Measurements from ENCODE around the gene BAHCC1.
"Not testable (repeated sequence)": the region's sequence is repeated elsewhere in the genome, so short reads cannot be mapped to it uniquely, and the experiment has no call there.

Gene BAHCC1

DNA sequence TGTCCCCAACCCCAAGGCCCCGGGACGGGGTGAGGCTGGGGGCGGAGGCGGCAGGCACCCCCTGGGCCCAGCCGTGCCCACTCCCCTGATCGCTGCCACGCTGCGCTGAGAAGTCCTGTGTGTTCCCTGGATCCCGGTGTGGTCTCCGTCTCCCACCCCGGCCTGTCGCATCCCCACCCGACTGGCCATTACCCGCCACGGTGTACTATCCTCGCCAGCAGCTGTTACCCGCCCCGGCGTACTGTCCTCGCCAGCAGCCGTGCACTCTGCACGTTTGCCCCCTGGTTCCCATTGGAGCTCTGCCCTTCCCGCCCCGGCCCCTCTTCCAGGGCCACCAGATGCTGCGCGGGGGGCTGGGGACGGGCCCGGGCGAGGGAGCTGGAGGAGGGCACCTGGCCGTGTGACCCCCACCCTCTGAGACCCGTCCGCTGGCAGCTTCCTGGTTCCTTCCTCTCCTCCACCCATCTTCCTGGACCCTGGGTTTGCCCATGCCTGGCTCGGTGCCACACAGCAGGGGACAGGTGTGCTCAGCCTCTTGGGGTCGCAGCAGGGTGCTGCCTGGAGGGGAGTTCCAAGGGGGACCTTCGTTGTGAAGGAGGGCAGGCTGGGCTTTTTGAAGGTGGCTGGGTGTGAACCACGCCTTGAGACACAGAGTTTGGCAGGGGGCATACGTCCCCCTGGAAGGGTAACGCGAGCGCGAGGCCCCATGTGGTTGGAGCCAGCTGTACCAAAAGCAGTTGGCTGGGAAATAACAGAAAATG is 19.7 kb downstream of the BAHCC1 start:
- DNase-seq = no peak

DNA sequence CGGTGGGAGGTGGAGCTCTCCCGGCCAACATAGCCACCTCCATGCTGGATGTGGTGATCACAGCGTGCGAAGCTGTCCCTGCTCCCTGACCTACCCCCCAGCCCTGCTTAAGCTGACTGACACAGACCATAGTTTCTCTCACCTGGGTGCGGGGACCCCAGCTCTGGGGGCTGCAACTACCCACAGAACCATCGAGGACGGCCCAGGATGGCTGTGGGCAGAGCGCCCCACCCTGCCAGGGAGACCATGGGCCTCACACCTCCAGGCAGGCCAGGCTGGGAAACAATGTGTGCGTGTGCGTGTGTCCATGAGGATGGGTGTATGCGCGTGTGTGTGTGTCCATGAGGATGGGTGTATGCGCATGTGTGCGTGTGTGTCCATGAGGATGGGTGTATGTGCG is 20.4 kb downstream of the BAHCC1 start:
- DNase-seq = no peak

DNA sequence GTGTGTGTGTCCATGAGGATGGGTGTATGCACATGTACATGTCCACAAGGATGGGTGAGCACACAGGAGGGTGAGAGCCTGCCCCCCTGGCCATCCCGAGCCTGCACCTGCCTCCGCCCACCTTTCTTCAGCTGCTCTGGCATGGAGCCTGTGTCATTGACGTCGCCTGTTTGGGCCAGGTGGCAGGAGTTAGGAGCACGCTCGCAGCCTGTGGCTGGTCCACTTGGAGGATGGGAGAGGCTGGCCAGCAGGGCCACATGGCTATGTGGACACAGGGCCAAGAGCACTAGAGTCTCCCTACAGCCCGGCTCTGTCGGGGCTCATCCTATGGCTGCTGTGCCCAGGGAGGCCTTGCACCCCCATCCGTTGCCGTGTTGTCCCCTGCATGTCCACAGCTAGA is 21.4 kb downstream of the BAHCC1 start:
- DNase-seq = no peak

DNA sequence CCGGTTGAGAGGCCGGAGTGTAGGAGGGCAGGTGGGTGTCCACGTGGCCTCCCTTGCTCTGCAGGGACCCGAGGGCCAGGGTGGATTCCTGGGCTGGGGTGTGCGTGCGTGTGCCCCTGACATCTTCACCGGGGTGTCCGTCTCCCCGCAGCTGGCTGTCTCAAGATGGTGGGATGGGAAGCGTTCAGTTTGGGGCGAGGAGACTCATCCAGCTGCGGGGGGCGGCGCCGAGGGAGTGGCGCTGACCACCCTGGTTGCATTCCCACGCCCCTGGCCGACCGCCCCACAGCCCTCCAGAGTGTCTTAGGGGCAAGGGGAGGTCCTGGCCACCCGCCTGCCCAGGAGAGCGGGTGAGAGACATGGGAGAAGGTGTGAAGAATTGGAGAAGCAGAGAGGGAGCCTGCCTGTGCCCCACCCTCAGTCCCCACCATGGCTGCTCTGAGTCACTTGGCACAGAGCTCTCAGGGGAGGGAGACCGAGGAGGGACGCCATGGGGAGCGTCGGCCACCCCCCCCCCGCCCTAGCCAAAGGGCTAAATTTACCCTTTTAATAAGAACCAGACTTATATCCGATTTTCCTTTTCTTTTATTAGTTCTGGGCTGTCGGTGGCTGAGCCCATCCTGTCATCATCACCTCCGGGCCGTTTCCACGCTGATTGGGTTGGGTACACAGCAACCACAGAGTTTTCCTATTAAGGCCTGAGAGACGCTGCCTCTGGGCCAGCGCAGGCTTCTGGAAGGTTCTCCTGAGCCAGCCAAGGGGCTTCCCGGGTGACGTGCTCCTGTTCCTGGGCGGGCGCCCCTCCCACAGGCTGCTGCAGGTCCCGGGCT is 22.0 kb downstream of the BAHCC1 start:
- DNase-seq = no peak

DNA sequence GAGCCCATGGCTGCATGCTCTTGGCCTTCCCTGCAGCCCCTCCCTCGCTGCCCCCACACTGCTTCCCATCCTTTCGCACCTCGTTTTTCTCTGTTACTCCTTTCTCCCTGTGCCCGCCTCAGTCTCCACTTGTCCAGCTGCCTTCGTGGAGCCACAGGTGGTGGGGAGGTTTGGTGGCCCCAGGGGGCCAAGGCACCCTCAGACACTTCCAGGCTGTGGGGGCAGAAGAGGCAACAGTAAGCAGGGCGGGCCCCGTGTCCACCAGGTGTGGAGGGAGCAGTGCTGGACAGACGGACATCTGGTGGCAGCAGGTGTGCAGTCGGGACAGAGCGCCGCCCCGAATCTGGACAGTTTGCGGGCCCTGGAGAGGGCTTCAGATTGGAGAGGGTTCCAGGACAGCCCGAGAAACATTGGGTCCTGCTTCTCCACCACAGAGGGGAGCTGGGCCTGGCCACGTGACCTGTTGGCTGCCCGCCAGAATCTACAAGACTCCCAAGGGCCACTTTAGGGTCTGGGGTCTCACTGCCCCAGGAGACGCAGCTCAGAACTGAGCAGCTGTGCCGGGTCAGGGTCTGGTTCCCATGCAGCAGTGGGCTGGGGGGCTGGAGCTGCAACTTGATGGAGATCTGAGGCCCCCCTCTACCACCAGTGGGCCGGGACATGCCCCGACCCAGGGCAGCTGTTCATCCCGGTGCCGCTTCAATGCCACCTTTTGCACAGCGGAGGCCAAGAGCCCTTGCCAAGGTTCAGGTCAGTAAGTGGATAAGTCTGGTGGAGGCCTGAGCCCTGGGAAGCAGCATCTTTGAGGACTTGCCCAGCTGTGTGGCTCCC is 22.8 kb downstream of the BAHCC1 start:
- DNase-seq = no peak

DNA sequence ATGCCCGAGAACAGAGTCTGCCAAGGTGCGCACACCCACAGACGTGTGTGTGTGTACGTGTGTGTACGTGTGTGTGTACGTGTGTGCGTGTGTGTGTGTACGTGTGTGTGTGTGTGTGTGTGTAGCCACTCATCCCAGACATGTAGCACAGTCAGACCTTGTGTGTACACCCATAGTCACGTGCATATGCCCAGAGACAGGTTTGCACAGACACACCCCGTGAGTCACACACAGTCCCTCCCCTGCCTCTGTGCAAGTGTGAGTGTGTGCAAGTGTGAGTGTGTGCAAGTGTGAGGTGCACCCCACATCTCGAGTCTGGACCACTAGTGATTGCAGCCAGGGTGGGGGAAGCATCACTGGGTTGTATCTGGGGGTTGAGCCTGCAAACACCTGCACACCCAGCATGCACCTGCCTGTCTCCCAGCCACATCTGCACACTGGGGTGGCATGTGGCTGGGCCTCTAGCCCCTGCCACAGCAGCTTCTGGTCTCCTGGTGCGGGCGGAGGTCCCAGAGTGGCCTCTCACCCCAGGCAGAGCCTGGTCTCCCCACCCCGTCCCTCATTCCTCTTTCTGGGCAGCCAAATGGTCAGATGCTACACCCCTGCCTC is 23.6 kb downstream of the BAHCC1 start:
- DNase-seq = no peak

DNA sequence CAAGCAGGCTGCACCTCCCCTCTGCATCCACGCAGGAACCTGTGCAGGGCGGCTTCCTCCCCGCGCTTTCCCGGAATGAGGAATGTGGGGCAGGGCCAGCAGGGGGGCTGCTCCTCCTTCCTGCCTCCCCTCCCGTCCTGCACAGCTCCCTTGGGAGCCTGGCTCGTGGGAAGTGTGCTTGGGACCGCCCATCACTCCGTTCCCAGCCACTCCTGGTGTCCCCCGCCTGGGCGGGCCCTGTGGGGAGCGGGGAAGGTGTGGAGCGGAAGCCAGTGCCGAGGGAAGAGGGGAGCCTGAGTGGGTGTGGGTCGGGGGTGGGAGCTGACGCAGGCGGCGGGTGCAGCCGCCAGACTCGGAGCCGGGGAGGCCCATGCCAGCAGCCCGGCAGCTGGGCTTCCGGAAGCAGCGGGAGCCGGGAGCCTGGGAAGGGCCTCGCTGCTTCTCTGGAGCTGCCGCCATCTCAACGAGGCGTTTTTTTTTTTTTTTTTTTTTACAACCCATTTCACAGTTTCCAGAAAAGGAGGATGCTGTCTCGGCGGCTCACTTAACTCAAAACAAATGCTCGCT is 24.1 kb downstream of the BAHCC1 start:
- DNase-seq = no peak

DNA sequence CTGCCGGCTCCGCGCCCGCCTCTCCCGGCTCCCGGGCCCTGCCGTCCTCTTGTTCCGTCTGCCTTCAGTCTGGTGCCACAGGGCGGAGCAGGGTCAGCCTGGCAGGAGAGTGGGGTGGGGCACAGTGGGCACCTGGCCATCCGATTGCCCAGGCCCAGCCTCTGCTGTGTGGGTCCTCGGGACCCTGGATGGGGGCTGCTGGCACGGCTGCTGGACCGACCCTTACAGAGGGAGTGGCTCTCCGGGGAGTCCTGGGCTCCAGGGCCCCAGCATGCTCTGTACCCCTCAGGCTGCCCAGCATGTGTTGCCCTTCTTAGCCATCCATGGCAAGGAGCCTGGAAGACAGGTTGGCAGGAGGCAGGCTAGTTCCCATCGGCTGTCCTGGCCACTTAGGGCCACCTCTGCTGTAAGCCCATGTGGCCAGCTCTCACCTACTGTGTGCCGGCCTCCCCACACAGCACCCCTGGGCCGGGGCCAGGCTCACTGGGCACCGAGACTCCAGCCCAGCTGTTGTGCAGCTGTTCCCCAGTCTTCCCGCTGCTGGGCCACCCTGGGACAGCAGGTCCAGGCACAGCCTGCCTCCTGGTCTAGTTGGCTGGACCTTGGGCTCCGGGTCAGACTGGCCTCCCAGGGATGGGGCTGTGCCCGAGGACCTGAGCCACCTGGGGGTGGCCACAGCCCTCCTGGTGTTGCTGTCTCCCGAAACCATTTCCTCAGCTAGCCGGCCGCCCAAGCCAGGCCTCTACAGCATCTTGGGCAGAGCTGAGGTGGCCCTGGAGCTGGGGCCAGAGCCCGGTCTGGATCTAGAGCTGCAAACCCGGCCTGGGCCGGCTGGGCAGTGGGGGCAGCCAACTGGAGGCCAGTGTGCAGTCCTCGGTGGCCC is 24.9 kb downstream of the BAHCC1 start:
- no peak for DNase-seq

DNA sequence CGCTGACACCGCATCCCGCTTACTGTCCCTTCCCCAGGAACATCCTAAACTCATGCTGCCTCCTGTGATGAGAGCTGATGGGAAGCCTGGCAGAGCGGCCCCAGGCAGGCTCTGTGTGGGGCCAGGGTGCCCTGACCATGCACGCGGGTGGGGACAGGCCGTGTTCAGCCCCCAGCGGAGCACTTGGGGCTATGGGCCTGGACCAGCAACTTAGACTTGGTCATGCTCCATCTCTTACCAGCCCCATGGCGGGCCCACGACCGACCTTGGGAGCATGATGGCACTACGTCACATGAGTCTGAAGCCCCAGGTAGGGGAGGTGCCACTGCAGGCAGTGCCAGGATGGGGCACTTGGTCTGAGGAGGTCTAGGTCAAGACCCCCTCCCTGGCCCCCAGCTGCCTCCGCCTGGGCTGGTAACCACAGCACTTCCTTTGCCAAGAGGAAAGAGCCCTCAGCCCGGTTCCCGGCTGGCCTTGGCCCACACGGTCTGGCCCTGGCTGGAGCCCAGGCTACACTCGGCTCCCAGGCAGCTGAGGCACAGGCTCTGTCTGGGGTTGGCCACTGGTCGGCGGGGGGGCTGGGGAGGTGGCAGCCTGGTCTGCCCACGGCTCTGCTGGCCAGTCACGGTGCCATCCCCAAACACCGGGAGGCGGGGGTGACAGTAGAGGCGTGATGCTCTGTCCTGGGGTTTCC is 25.7 kb downstream of the BAHCC1 start:
- no peak for DNase-seq

DNA sequence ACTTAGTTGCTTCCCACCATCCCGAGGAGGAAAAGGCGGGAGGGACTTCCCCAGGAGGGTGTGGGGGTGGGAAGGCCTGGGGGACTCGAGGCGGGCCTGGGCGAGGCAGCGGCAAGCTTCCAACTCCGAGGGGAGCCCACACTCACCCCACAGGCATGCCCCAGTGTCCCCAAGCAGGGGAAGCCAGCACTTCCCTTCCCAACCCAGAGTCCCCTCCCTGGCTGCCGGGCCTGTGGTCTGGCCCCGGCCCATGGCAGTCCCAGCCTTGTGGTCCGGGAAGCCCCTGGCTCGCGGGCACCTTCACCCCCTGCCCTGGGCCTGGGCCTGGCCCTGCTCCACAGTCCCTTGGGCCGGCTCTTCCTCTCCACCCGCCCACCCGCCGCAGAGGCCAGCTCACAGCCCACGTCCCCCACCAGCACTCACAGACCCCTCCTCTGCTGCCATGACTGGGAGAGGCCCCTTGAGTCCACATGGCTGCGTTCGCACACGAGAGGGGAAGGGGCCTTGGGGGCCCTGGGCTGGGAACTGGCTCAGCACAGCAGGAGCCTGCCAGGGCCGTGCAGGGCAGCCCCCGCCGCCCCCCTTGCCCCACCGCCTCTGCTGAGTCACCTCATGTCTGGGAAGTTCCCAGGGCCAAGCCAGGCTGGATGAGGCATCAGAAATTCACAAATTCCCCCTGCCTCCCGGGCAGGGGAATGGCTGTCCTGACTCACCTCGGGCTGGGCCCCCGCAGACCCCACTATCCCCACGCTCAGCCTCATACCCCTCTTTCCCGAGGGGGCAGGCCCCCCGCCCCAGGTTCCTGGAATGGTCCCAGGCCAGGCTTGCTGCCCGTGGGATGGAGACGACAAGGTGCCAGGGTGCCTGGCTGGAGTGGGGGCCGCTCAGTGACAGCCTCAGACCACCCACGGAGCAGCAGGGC is 27.8 kb downstream of the BAHCC1 start:
- DNase-seq = no peak

DNA sequence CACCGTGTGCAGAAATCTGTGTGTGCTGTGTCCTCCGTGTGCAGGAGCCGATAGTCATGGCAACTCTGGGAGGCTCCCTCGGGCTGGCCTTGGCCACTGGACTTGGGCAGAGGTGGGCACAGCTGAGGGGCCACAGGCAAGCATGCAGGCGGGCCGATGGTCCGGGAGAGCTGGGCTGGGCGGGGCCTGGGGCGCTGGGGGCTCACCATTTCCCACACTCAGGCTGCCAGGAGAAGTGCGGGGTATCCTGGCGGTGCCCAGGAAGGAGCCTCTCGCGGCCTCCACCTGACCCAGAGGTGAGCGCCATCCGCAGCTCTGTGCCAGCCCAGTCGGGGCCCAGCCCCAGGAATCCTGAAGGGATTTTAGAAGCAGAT is 28.4 kb downstream of the BAHCC1 start:
- no peak for DNase-seq

DNA sequence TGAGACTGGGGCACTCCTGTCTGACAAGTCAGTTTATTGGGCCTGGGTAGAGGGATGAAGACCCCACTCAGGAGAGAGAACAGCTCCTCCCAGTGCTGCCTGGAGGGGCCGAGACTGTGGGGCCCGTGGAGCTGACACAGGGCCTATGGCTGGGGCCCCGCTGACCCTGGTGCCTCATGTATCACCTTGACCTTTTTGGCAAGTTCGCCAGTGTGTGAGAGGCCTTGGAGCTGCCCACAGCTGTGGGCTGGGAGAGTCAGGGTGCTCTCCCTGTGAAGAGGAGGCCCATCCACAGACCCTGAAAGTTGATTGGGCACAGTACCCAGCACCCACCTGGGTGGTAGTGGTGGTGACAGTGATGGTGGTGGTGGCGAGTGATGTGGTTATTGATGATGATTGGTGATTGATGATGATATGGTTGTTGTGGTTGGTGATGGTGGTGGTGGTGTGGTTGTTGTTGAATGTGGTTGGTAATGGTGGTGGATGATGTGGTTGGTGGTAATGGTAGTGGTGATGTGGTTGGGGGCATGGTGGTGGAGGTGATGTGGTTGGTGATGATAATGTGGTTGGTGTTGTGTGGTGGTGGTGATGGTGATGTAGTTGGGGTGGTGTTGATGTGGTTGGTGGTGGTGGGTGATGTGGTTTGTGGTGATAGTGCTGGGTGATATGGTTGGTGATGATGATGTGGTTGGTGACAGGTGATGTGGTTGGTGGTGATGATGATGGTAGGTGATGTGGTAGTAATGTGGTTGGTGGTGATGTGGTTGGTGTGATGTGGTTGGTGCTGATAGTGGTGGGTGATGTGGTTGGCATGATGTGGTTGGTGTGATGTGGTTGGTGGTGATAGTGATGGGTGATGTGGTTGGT is 29.1 kb downstream of the BAHCC1 start:
- DNase-seq = no peak

DNA sequence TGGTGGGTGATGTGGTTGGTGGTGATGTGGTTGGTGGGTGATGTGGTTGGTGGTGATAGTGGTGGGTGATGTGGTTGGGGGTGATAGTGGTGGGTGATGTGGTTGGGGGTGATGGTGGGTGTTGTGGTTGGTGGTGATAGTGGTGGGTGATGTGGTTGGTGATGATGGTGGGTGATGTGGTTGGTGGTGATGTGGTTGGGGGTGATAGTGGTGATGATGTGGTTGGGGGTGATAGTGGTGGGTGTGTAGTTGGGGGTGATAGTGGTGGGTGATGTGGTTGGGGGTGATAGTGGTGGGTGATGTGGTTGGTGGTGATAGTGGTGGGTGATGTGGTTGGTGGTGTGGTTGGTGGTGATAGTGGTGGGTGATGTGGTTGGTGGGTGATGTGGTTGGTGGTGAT is 29.8 kb downstream of the BAHCC1 start:
- DNase-seq = not testable (repeated sequence)

DNA sequence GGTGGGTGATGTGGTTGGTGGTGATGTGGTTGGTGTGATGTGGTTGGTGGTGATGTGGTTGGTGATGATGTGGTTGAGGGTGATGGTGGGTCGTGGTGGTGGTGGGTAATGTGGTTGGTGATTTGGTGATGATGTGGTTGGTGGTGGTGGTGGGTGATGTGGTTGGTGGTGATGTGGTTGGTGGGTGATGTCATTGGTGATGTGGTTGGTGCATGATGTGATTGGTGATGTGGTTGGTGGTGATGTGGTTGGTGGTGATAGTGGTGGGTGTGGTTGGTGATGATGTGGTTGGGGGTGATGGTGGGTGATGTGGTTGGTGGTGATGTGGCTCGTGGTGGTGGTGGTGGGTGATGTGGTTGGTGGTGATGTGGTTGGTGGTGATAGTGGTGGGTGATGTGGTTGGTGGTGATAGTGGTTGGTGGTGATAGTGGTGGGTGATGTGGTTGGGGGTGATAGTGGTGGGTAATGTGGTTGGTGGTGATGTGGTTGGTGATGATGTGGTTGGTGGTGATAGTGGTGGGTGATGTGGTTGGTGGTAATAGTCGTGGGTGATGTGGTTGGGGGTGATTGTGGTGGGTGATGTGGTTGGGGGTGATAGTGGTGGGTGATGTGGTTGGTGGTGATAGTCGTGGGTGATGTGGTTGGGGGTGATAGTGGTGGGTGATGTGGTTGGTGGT is 30.6 kb downstream of the BAHCC1 start:
- DNase-seq = not testable (repeated sequence)

DNA sequence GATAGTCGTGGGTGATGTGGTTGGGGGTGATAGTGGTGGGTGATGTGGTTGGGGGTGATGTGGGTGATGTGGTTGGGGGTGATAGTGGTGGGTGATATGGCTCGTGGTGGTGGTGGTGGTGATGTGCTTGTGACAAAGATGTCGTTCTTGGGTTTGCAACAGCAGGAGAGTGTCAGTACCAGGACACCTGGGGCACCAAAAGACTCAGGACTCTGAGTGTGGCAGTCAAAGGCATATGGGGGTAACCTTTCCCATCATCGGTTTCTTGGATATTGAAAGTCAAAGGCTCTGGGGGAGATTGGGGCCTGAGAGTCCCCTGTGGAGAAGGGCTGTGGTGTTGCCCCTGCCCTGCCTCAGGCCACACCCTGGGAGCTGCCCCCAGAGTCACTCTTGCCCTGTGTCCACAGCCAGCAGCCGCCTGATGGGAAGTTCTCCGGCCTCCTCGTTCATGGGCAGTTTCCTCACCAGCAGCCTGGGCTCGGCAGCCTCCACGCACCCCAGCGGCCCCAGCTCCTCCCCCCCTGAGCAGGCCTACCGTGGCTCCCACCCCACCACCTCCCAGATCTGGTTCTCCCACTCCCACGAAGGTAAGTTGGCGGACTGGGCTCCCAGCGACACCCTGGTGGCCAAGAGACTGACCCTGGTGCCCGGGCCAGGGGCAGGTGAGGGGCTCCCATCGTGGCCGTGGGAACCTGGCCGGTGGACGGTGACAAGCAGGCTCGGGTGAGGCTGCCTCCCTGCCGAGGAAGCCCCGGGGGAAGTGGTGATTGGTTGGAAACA is 31.3 kb downstream of the BAHCC1 start:
- DNase-seq = no peak

DNA sequence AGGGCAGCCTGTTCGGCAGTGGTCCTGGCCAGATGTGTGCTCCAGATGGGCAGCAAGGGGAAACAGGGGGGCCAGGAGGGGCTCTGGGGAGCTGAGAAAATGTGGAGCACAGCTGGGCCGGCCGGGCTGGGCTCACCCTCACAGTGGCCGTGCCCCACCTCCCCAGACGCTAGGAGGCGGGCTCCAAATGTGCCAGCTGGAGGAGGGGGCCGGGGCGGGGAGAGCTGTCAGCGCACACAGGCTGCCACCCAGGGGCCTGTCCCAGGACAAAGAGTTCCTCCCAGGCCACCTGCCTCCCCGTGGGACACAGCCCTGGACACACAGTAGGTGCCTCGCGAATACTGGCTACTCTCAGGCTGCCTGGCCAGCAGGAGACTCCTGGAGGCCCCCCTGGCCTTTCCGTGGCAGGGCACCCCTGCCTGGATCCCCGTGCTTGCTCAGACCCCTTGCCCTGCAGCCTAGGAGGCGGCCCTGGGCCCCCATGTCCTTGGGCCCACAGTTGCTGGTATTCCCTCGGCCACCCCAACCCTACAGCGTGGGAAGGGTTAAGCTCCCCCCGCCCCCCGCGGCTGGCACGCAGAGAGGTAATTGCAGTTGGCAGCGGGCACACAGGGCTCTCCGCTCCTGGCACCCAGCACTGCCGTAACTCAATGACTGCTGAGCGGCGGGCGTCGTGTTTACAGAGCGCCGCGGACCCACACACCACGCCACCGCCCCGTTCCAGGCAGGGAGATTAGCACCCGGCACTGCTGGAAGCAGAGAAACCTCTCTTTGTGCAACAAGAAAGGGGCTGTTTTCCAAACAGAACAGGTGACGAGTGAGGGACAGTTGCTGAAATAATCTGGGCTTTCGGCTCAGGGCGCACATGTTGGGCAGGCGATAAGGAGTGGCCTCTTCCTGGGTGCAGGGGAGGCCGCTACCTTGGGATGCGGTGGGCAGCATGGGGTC is 32.2 kb downstream of the BAHCC1 start:
- DNase-seq = no peak

Measured in KG1 (cell line).